ENCODE measurements around the gene SEC11C. TPM values are rescaled to one million over a fixed set of nuclear protein-coding genes. Genes with fewer than 3 reads are reported as not detected.

The SEC11C gene
- total RNA-seq, 1 experiment from 2014 or later: 38.0 TPM

DNA sequence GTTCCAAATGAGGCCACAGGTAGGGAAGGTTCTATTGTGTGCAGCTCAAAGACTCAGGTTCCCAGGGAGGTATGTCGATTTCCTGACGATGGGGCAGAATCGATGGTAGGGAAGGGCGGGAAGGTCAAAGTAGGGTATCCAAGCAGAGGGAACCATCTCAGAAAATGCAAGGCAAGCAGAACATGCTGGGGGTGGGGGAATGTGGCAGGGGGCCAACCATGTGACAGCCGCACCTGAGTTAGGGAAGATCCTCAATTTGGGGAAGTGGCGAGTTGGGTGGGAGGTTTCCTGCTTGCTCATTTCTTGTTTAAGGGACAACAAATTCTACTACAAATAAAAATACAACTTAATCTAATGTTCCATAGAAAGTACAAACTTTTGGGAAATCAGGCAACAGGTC, 58.5 kb downstream of the SEC11C start:
- H3K27ac ChIP-seq (ENCODE audit: insufficient read length, low read depth, low read length): no peak overlapping the region
- no peaks in the 10 kb centered on the region for H3K79me2 ChIP-seq (ENCODE audit: insufficient read depth, low read length)
- TF ChIP-seq CTCF (conservative IDR thresholded peaks at IDR 0.05): no peak
- H2BK15ac ChIP-seq (ENCODE audit: low read depth, low read length): no peak overlapping the region
- no peak overlapping the region for H3K18ac ChIP-seq (ENCODE audit: insufficient read length, low read depth, low read length)
- H3K9ac ChIP-seq (ENCODE audit: extremely low read depth, insufficient read length, low read length): no peak overlapping the region
- no peaks in the 10 kb centered on the region for H3K36me3 Mint-ChIP-seq (ENCODE audit: insufficient read depth in 1 of 3, low read depth in 3 of 3)
- H2BK5ac ChIP-seq (ENCODE audit: insufficient read length, low read length): no peak overlapping the region
- no peak overlapping the region for H3K4me2 ChIP-seq (ENCODE audit: insufficient read depth, insufficient read length, low read length)
- H3K27me3 ChIP-seq (ENCODE audit: insufficient read depth, low read length): no peaks in the 10 kb centered on the region
- no peak overlapping the region for H2BK120ac ChIP-seq (ENCODE audit: low read depth, low read length, poor library complexity, severe bottlenecking)
- H3K79me1 ChIP-seq (ENCODE audit: insufficient read depth, low read depth, low read length, poor library complexity, severe bottlenecking): no peaks in the 10 kb centered on the region
- no peak overlapping the region for H3T11ph ChIP-seq (ENCODE audit: low read length)
- WGBS (ENCODE audit: extremely low coverage, insufficient read length, low lambda C conversion rate): no CpG with 5 or more reads among the region's 6 CpGs
- no peak overlapping the region for H4K8ac ChIP-seq (replicated peaks; ENCODE audit: insufficient read length, low read depth, low read length)
- no peak overlapping the region; the same call in 1 of the 2 replicates for H3K14ac ChIP-seq (ENCODE audit: insufficient read depth, low read length)
- no peak overlapping the region for H2AFZ ChIP-seq (ENCODE audit: low read length)
- H3K9me3 ChIP-seq (ENCODE audit: control insufficient read depth, low read depth, low read length): no peaks in the 10 kb centered on the region
- peaks cover 29 to 35% of the 10 kb centered on the region in 2 experiments for H3K4me1 Mint-ChIP-seq
- no peak overlapping the region for H4K91ac ChIP-seq (ENCODE audit: insufficient read length, low read depth, low read length)
- H3K4ac ChIP-seq (ENCODE audit: low read depth, low read length): no peak overlapping the region
- DNase-seq: no peak
- H4K5ac ChIP-seq (ENCODE audit: insufficient read length, low read depth, low read length): no peak overlapping the region
- H2AK5ac ChIP-seq (ENCODE audit: insufficient read length, low read length): no peak overlapping the region
- H3K23me2 ChIP-seq (ENCODE audit: insufficient read length, low read depth, low read length, poor library complexity, severe bottlenecking): no peaks in the 10 kb centered on the region
- no peak overlapping the region for H3K23ac ChIP-seq (ENCODE audit: insufficient read length, low read depth, low read length)
- H3K9me3 Mint-ChIP-seq: peaks cover 0 to 2% of the 10 kb centered on the region in 2 experiments; a peak in 2 of 5 replicates
- H3K27me3 Mint-ChIP-seq (ENCODE audit: low read depth): peaks cover 16% of the 10 kb centered on the region
- no peaks in the 10 kb centered on the region for H4K20me1 ChIP-seq (ENCODE audit: control insufficient read depth, insufficient read depth, insufficient read length)
- no peak overlapping the region for H2BK12ac ChIP-seq (ENCODE audit: insufficient read length, low read depth, low read length)
- no peak overlapping the region for H3K27ac Mint-ChIP-seq
- H3K4me1 ChIP-seq (ENCODE audit: insufficient read depth, low read length): no peaks in the 10 kb centered on the region
- H2BK20ac ChIP-seq (ENCODE audit: low read depth, low read length, poor library complexity, severe bottlenecking): no peak overlapping the region
- no peak overlapping the region for H3K4me3 Mint-ChIP-seq
- H3K56ac ChIP-seq (ENCODE audit: insufficient read length, low read depth, low read length): no peak overlapping the region

Measured in H9 (cell line).